HG03565 (cell line): ENCODE results near the gene CDKAL1.

Experiments
- ATAC-seq: cut with Tn5 transposase; IDR thresholded peaks from one replicate; pipeline ENCODE4 v1.9.1; 2021; ENCODE audit warnings: mild to moderate bottlenecking, moderate library complexity; ENCODE audit not compliant: unreplicated experiment

CDKAL1 gene

DNA sequence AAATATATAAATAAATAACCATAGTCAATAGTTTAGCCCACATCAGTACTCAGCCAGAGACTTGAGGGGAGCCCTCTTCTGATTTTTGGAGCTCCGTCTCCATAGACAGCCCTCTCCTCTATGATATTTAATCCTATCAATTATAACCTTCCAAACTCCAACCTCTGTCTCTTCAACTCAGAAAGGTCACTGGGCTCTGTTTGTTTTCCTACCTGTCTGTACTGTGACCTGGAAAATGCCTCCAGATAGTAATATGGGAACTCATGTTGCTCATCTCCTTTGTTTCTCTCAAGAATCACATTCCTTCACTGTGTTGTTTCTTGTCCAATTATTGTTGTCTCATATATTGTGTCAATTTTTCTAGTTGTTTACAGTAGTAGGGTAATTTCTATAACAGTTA lies 409.7 kb downstream of the CDKAL1 start:
- ATAC-seq, result no peak

DNA sequence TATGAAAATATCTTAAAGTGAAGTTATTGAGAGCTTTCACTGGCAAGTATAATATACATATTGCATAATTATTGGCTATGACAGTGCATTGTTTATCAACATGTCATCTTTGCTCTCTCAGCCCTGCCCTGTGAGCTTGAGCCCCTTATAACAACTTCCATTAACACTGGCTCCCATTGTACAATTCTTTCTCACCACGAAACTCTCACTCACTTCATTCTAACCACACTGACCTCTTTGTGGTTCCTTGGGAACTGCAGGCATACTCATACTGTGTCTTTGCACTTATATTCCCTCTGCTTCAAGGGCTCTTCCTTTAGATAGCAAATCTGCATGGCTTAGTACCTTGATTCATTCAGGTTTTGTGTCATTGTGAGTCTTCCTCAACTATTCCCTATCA lies 411.8 kb downstream of the CDKAL1 start:
- peak; percentile 94 for ATAC-seq

DNA sequence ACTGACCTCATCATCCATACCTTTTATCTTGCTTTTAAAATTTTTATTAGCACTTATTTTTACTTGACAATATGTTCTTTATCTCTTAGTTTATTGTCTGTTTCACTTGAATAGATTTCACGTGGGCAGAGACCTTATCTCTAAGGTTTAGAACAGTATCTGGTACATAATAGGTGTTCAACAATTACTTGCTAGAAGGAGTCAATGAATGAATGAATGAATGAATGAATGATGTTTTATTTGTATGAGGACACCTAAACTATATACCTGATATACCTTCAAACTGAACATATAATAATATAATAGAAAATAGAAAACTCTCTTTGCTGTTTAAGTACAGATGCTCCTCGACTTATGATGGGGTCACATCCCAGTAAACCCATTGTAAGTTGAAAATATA lies 412.6 kb downstream of the CDKAL1 start:
- ATAC-seq, result no peak

DNA sequence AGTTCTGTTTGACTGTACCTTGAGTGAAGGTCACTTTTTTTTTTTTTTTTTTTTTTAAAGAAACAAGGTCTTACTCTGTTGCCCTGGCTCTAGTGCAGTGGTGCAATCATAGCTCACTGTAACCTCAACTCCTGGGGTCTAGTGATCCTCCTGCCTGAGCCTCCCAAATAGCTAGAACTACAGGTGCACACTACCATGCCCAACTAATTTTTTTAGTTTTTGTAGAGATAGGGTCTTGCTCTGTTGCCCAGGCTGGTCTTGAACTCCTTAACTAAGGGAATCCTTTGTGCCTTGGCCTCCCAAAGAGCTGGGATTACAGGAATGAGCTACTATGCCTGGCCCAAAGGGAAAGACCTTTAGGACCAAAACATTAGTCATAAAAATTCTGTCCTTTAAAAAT lies 413.7 kb downstream of the CDKAL1 start:
- ATAC-seq, result no peak

DNA sequence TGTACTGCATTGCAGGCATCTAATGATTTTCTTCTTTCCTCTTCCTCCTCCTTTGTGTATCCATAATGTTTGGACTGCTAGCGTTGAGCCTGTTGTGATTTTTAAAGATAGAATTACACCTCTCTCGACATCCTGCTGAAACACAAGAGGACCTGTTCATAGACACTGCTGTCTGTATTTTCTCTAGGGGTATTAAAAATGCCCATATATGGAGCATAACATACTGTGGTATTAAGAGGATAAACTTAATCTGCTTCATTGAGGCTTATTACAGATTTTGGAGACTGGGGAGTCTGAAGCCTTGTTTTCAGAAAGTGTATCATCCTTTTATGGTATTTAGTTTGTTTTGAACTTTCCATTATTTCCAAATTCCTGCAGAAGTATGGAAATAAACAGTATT lies 414.3 kb downstream of the CDKAL1 start:
- no peak for ATAC-seq

DNA sequence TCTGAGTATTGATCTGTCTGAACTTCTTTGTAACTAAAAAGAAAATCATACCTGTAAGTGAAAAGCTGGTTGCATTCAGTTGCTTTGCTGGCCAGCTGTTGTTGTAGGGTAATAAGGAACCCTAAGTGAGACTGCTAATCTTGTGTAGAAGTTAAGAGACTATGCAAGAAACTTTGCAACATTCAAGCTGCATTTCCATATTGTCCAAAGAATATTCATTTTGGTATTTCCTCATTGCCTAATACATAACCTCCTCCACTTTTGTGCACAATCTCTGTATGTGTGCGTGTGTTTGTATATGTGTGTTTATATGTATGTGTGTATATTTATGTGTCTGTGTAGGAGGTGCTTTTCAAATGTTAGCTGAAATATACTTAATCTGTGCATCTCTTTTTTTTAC lies 414.9 kb downstream of the CDKAL1 start:
- no peak for ATAC-seq

DNA sequence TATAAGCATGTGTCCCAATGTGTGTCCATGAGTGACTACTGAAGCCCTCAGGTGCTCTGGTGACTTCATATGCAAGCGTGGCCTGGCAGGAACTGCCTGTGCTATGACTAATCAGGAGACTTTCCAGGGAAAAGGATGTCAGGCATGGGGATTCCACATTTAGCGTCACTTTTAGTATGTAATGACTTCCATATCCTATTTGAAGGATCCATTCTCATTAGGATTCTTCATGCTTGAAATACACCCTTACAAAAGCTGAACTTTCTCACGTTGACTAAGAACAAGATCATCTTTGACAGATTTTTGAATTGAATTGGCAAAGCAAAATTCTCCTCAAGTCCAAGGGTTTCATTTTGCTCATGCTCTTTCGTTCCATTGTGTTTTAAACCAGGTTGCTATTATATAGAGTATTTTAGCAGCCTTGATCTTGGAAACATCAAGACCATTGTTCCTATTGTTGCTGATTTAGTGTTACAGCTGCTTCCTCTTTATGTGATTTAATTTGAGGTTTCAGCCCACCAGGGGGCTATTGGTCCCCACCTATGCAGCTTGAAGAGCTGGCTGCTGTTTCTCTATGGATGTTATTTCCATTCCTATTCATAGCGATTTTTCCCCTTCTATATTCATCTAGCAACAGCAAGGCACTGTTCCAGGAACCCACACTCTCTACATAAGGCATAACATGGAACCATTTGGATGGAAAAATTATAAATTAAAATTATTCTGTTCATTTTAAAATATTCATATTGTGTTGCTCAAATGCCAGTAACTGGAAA lies 418.6 kb downstream of the CDKAL1 start:
- ATAC-seq, result no peak

DNA sequence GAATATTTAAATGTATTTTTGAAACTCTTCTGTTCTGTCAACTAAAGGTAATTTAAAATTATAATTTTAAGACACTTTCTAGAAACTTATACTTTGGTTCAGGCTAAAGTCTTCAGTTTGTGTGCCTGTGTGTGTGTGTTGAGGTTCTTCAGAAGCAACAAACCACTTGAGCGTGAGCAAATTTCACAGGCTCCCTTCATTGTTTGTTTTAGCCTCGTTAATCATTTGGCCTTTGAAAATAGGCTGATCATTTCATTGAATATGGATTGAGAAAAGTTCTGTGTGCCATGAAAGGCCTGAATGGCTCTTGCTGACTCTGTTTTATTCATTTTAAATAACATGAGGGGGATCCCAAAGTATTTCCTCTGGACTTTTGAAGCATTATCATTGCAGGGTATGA lies 420.1 kb downstream of the CDKAL1 start:
- no peak for ATAC-seq

DNA sequence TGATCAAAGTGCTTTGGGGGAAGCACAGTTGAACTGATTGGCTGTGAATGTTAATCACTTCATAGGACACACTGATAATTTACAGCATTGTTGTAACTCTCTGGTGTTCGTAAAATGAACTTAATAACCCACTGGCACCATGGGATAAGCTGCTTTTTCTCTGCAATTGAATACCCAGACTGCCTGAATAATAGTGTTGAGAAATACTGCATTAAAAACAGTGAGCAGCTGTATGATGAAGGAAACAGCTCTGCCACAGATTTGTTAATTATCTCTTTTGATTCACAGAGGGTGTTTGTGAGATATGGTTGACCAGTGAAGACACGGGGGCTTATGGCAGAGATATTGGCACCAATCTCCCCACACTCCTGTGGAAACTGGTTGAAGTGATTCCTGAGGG lies 420.9 kb downstream of the CDKAL1 start:
- ATAC-seq, result no peak

DNA sequence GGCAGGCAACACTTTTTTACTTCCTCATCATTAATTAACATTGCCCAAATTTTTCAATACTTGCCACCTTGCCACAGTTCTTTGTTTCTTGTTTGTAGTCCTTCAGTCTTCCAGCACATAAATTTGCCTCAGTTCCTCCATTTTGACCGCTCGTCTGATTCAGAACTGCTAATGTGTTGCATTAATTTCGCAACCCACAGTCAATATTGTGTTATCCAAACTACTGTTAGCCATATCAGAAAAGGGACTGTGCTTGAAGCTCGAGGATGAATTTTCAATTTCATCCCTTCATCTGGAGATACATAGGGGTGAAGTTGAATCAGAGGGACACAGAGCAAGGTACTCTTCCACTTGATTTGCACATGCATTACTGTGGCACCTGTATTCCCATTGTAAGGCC lies 421.5 kb downstream of the CDKAL1 start:
- ATAC-seq, result no peak

DNA sequence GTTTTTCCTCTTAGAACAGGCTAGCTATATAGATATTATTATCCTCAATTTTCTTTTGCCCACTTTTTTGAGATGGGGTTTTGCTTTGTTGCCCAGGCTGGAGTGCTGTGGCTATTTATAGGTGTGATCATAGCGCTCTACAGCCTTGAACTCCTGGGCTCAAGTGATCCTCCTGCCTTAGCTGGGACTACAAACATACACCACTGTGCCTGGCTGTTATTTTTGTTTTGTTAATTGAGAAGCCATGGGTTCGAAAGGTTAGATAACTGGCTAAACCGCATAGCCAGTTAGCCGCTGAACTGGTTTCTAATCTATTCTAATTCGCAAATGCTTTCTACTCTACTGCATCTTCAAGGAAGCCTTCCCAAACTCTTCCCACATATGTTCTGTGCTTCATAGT lies 425.8 kb downstream of the CDKAL1 start:
- ATAC-seq, result no peak

DNA sequence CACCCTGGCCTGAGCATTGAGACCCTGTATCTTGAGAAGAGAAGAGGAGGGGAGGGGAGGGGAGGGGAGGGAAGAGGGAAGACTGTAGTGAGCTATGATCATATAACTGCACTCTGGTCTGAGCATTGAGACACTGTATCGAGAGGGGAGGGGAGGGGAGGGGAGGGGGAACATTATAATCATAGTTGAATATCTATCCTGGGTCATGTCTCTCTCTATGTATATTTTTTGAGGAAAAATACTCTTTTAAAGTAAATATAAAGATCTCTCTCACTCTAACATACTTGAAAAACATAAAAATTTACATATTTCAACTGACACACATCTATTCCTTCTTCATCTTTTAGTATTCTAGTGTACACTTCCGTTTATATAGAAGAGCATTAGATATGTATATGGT lies 431.0 kb downstream of the CDKAL1 start:
- no peak for ATAC-seq

DNA sequence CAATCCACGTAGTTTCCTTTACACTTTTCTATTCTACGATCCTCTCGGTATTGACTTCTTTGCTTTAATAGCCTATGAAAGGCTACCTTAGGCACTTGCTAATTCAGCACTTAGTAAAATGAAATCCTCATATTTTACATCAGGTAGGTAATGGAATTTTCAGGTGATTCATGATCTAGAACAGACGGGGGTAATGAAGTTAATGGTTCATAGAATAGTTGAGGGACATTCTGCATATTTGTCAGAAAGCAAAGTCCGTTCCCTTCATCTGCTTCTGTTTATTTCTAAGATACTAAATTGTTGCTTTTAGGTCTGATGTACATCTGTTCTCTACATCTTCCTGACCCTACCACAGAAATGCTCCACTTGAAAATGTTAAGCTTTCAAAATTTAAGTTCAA lies 431.7 kb downstream of the CDKAL1 start:
- no peak for ATAC-seq

DNA sequence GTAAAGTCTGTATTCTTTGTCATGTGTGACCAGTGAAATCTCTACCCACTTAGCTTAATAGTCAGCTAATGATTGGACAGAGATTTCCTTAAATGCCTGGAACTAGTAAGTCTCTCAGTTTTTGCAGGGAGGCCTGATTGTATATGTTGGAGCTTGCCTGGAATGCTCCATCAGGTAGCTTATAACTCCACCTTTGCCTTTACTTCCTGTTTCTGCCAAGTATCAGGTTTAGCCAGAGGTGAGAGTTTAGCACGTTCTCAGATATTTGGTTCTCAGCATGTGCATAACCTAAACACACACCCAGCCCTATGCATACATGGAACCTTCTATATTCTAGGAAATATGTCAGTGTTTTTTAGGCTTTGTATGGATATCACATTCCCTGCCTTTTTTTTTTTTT lies 435.3 kb downstream of the CDKAL1 start:
- no peak for ATAC-seq

DNA sequence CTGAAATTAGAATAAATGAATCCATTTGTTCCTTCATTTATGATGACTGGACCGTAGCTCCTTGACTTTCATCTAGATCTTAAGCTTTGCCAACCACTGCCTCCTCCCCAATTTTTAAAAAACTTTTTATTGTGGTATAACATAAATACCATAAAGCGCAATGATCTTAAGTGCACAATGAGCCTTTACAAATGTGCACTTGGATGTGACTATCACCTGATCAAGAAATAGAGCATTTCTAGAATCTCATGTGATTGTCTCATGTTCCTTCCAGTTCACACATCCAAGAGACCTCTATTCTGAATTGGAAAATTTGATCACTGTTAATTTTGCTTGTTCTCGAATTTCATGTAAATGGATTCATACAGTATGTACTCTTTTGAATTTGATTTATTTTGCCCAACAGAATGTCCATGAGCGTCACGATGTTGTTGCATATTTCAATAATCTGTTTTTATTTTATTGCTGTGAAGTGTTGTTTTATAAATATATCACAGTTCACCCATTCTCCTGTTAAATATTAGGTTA lies 442.2 kb downstream of the CDKAL1 start:
- no peak for ATAC-seq

DNA sequence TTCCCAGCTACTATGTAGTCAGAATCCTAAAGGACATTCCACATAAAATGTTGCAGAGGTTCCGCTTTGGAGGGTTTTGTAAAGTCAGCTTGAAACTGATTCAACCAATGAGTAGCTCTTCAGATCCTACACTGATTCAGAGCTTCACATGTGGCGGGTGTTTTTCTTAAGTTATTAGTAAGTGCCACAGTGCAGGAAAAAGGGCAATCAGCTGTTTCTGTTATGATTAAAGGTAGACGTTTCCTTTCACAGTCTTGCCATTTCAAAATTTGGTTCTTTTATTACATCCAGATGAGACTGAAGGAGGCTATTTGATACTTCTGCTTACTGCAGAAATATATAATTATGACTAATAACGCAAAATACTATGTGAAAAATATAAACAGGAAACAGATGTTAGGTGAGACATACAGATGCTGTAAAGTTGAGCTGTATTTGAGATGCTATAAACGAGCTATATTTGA lies 443.9 kb downstream of the CDKAL1 start:
- peak; percentile 91 for ATAC-seq

DNA sequence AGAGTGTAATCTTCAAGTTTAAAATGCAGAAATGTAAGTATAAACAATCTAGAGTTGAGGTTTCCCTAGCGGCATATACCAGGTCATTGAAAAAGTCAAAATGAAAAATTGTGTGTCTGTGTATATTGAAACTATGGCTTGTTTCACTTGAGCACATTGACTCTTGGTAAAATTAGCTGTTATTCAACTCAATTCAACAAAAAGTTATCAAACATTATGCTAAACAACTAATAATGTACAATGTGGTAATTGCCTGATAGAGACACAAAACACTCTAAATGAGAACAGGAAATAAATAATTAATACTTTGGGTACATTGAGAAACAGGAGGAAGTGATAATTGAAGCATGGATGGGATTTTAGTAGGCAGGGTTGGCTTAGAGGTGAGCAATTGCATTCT lies 444.8 kb downstream of the CDKAL1 start:
- ATAC-seq, result no peak

DNA sequence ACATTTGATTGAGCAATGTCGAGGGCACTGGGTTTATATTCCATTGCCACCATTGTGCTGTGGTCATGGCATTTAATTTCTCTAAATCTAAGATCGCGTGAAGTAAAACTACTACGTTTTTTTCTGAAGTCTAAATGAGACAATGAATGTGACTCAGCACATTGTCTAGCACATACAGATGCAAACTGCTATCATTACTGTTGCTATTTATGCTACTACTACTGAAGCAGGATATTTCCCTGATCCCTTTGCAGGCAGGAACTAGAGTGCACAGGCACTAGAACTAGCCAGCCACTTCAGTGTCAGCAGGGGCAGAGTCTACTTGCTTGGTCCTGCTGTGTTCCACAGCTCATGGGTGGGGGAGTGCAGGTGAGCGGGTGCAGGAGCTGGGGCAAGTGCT lies 449.7 kb downstream of the CDKAL1 start:
- no peak for ATAC-seq

DNA sequence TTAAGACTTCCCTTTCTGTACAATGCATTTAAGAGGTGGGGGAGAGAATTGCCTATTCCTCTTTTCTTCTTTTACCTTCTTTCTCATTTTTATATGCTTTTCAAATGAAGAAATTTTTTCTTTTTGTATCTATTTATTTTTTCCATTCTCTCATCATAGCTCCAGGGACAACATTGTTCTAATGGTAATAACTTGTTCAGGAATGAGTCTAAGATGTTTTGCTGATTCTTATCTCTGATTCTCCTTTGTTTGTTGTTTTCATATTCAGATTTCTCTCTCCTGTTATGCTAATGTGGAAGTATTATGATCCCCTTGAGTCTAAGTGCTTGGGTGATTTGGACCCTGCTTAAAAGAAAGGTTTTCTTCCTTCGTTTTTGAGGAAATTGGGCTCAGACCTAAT lies 451.6 kb downstream of the CDKAL1 start:
- ATAC-seq, result no peak

DNA sequence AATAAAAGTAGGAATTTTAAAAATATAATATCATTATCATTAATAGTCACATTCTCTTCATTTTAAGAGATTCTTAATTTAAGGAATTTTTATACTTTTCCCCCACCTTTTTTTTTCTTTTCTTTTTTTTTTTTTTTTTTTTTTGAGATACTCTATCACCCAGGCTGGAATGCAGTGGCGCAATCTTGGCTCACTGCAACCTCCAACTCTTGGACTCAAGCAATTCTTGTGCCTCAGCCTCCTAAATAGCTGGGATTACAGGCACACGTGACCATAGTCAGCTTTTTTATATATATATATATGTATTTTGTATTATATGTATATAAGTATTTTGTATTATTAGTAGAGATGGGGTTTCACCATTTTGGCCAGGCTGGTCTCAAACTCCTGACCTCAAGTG lies 457.7 kb downstream of the CDKAL1 start:
- no peak for ATAC-seq

DNA sequence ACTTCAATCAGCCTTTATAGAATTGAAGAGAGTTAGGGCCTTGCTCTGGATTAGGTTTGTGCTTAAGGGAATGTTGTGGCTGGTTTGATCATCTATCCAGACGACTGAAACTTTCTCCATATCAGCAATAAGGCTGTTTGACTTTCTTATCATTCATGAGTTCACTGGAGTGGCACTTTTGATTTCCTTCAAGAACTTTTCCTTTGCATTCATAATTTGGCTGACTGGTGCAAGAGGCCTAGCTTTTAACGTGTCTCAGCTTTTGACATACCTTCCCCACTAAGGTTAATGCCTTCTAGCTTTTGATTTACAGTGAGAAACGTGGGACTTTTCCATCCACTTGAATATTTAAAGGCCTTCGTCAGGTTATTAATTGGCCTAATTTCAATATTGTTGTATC lies 461.8 kb downstream of the CDKAL1 start:
- ATAC-seq, result no peak

DNA sequence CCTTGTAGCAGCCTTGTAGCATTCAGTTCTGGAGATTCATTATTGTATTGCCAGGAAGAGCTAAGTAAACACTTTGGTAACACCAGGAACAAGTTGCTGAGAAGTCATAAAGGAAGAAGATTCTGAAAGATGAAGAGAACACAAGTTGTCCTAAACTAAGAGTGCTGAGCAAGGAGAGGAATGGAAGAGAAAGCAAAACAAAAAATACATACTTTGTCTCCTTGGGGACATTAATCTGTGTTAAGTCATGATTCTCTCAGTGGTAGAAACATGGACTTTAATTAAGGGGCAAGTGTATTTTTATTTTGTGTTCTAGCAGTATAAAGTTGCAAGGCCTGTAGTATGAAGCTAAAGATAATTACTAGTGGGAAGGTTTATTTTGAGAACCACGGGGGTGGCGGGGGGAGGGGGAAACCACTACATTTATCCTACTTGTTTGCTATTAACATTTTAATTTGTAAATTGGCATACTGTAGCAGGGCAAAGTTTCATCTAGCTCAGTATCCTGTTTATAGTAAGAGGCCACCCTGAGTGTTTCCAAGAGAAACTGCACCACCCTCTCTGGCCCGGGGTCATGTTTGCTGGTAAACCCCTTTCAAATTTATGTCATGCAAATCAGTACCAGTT lies 463.0 kb downstream of the CDKAL1 start:
- ATAC-seq, result no peak

DNA sequence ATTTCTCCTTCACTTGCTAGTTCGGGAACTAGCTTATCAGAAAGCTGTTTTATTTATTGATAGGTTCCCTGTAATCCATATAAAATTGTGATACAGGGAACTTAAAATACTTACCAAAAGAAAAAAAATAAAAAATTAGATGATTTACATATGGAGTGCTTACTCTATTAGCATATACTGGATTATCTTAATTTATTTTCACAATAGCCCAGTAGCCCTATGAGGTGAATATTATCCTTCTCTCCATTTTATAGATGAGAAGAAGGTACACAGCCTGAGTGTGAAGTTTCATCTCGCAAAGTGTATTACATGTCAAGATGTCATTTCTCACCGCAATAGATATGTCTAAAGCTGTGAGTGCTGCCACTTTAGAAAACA lies 463.5 kb downstream of the CDKAL1 start:
- no peak for ATAC-seq
